PC-9 (cell line): Measurements from ENCODE around the gene THADA.

Experiments used
- EZH2 ChIP-seq: fragments of 200-600 bp; sonication (generic); IDR thresholded peaks from 2 replicates; pipeline ENCODE4 v1.8.0; 2017; ENCODE audit warnings: antibody characterized with exemption, low read depth
- TF ChIP-seq, protein P1 (sequence below): fragments of 200-600 bp; sonication (generic); conservative IDR thresholded peaks from 2 replicates; pipeline ENCODE4 v1.6.1; 2017; ENCODE audit warnings: mixed run types, antibody characterized with exemption, mild to moderate bottlenecking, moderate library complexity

DNA sequence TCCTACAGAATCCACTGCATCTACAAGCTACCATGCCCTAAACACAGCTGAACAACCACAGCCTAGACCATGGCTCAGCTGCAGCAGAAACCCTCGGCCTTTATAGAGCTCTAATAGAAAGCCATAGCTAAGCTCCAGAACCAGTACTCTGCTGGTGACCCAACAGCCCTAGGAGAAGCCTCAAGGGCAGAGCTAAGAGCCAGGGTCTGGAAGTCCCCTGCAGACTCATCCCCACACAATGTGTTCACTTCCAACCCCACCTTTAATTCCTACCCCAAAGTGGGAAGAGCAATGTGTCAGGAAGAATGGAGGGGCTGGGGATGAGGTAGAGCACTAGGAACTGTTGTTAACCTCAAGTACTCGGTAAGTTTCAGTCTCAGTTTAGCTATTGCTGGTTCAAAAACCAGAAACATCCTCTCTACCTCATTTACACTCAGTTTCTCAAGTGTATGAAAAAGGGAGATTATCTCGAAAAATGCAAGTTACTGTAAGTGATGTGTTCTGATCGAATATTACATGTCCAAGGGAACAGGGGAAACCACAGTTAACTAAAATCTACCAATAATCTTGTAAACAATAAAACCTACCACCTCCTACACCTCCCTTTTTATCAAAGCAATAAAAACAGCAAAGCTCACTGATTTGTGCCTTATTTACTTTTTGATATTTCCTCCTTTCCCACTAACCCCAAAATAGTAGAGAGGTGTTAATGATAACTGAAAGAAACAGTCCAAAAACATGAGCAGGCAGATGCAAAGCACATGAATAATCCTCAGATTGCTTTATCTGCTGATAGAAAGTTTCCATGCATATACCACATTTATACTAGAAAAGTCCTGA is 36.2 kb downstream of the THADA start:
- TF ChIP-seq, protein P1, sequence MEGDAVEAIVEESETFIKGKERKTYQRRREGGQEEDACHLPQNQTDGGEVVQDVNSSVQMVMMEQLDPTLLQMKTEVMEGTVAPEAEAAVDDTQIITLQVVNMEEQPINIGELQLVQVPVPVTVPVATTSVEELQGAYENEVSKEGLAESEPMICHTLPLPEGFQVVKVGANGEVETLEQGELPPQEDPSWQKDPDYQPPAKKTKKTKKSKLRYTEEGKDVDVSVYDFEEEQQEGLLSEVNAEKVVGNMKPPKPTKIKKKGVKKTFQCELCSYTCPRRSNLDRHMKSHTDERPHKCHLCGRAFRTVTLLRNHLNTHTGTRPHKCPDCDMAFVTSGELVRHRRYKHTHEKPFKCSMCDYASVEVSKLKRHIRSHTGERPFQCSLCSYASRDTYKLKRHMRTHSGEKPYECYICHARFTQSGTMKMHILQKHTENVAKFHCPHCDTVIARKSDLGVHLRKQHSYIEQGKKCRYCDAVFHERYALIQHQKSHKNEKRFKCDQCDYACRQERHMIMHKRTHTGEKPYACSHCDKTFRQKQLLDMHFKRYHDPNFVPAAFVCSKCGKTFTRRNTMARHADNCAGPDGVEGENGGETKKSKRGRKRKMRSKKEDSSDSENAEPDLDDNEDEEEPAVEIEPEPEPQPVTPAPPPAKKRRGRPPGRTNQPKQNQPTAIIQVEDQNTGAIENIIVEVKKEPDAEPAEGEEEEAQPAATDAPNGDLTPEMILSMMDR = no peak
- no peak for TF ChIP-seq EZH2
